ENCODE measurements around the gene SULT1A1. TPM values are rescaled to one million over a fixed set of nuclear protein-coding genes. Genes with fewer than 3 reads are reported as not detected.
"Not testable (repeated sequence)": the region's sequence is repeated elsewhere in the genome, so short reads cannot be mapped to it uniquely, and the experiment has no call there.

Gene SULT1A1
- total RNA-seq, 2 experiments from 2014 or later, result 13.8 to 14.4 TPM

DNA sequence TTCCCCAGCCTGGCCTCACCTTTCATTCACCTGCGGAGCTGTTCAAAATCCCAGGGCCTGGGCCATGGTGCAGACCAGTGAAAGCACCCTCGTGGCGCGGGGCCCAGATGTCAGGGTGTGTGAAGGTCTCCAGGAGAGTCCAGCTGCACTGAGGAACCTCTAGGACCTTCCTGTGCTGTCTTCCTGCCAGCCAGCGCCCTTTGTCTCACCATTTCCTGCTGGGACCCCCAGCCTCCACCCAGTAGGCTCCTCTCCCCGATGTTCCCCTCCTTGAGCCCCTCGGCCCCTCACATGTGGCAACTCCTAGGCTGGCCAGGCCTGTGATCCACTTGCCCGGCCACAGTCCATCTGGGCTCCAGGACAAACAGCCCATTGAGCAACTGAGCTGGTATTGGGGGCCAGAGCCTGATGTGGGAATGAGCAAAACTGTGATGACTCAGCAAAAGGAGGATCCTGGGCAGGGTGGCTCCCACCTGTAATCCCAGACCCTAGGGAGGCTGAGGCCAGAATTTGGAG is 13.7 kb downstream of the SULT1A1 start:
- Mint-ChIP-seq H3K9me3 (no peaks in the 10 kb centered on the region), H3K27ac (no peak overlapping the region), H3K36me3 (ENCODE audit: low read depth) (peaks cover 16% of the 10 kb centered on the region), H3K4me1 (ENCODE audit: low read depth) (peaks cover 8% of the 10 kb centered on the region), H3K4me3 (no peak overlapping the region), H3K27me3 (no peaks in the 10 kb centered on the region)
- intact Hi-C loops (cut with DNase I, micrococcal nuclease), result no loop called here
- POLR2A ChIA-PET, result interaction anchor here (0.9 kb wide), 1 partner anchor 27 kb away, joined by 3 read pairs; no protein-coding TSS in a partner anchor
- H3K4me3 ChIP-seq (ENCODE audit: low read length), result no peak overlapping the region
- H3K27me3 ChIP-seq (ENCODE audit: control insufficient read depth in 1 of 2, insufficient read depth in 2 of 2, low read length in 2 of 2), result no peaks in the 10 kb centered on the region
- ATAC-seq (ENCODE audit: poor library complexity) (no peak), DNase-seq (no peak)
- peaks cover 3% of the 10 kb centered on the region for H3K4me1 ChIP-seq (ENCODE audit: insufficient read depth, low read length)
- CTCF ChIA-PET, result no interaction called here
- H3K36me3 ChIP-seq (ENCODE audit: insufficient read depth, low read length), result peaks cover 6% of the 10 kb centered on the region
- H3K27ac ChIP-seq (ENCODE audit: low read depth in 1 of 2, low read length in 2 of 2), result no peak overlapping the region
- no peaks in the 10 kb centered on the region for H3K9me3 ChIP-seq (ENCODE audit: control insufficient read depth in 1 of 2, insufficient read depth in 1 of 2, low read length in 2 of 2)
- TF ChIP-seq, protein P1, sequence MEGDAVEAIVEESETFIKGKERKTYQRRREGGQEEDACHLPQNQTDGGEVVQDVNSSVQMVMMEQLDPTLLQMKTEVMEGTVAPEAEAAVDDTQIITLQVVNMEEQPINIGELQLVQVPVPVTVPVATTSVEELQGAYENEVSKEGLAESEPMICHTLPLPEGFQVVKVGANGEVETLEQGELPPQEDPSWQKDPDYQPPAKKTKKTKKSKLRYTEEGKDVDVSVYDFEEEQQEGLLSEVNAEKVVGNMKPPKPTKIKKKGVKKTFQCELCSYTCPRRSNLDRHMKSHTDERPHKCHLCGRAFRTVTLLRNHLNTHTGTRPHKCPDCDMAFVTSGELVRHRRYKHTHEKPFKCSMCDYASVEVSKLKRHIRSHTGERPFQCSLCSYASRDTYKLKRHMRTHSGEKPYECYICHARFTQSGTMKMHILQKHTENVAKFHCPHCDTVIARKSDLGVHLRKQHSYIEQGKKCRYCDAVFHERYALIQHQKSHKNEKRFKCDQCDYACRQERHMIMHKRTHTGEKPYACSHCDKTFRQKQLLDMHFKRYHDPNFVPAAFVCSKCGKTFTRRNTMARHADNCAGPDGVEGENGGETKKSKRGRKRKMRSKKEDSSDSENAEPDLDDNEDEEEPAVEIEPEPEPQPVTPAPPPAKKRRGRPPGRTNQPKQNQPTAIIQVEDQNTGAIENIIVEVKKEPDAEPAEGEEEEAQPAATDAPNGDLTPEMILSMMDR (IDR thresholded peaks at IDR 0.05), result no peak

DNA sequence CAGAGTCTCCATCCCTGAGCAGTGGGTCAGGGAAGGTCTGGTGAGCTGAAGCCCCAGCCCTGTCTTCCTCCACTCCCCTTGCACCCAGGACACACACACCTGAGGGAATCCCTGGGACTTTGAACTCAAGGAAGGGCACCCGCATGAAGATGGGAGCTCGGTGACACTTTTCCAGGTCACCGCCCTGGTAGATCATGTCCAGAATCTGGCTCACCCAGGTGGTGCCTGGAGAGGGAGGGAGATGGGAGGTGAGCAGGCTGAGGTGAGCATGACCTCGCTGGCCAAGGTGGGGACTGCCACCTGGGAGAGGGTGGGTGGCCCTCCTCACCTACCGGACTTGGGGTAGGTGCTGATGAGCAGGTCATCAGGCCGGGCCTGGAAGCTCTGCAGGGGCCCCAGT is 14.4 kb downstream of the SULT1A1 start:
- H3K9me3 Mint-ChIP-seq; POLR2A ChIA-PET; H3K27ac ChIP-seq (ENCODE audit: low read depth in 1 of 2, low read length in 2 of 2); intact Hi-C loops (cut with DNase I, micrococcal nuclease); H3K4me1 ChIP-seq (ENCODE audit: insufficient read depth, low read length); H3K4me1 Mint-ChIP-seq (ENCODE audit: low read depth); CTCF ChIA-PET; H3K4me3 Mint-ChIP-seq; H3K27me3 Mint-ChIP-seq; DNase-seq; H3K27ac Mint-ChIP-seq; H3K4me3 ChIP-seq (ENCODE audit: low read length); H3K9me3 ChIP-seq (ENCODE audit: control insufficient read depth in 1 of 2, insufficient read depth in 1 of 2, low read length in 2 of 2); ATAC-seq (ENCODE audit: poor library complexity); H3K27me3 ChIP-seq (ENCODE audit: control insufficient read depth in 1 of 2, insufficient read depth in 2 of 2, low read length in 2 of 2): not testable (repeated sequence)
- peaks cover 13% of the 10 kb centered on the region for H3K36me3 ChIP-seq (ENCODE audit: insufficient read depth, low read length)
- peaks cover 23% of the 10 kb centered on the region for H3K36me3 Mint-ChIP-seq (ENCODE audit: low read depth)

DNA sequence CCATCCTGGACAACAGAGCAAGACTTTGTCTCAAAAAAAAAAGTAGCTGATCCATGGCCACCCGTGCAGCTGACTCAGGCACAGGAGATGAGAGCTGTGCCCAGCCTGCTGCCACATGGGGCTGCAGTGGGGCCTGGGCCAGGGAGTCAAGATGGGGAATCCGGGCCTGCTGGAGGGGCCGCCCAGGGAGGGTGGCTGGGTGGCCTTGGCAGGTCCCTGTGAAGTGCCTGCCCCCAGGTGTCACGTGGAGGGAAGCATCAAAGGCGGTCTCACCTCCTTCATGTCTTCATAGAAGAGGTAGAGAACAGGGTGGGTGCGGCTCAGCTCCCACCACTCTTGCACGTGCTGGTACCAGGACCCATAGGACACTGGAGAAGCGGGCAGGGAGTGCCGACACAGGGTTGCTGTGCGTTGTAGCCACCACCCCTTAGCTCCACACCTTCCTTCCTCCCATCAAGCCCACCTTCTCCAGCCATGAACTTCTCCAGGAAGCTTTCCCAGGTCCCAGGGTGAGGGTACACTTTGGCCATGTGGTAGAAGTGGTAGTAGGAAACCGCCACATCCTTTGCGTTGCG is 16.8 kb downstream of the SULT1A1 start:
- ATAC-seq (ENCODE audit: poor library complexity) (no peak), DNase-seq (no peak)
- Histone ChIP-seq H3K36me3 (ENCODE audit: insufficient read depth, low read length) (peaks cover 30% of the 10 kb centered on the region), H3K27ac (ENCODE audit: low read depth in 1 of 2, low read length in 2 of 2) (no peak overlapping the region), H3K27me3 (ENCODE audit: control insufficient read depth in 1 of 2, insufficient read depth in 2 of 2, low read length in 2 of 2) (no peaks in the 10 kb centered on the region), H3K4me3 (ENCODE audit: low read length) (no peak overlapping the region), H3K9me3 (ENCODE audit: control insufficient read depth in 1 of 2, insufficient read depth in 1 of 2, low read length in 2 of 2) (no peaks in the 10 kb centered on the region), H3K4me1 (ENCODE audit: insufficient read depth, low read length) (peaks cover 1% of the 10 kb centered on the region)
- no peak overlapping the region for H3K4me3 Mint-ChIP-seq
- H3K27me3 Mint-ChIP-seq, result no peaks in the 10 kb centered on the region
- peak overlapping the region; percentile 45 for H3K27ac Mint-ChIP-seq
- POLR2A ChIA-PET, result no interaction called here
- H3K36me3 Mint-ChIP-seq (ENCODE audit: low read depth), result peaks cover 44% of the 10 kb centered on the region
- H3K4me1 Mint-ChIP-seq (ENCODE audit: low read depth), result peaks cover 8% of the 10 kb centered on the region
- intact Hi-C loops (cut with DNase I, micrococcal nuclease), result loop anchor here in 1 of 2 experiments (5.0 kb wide), 1 partner anchor 71 kb away; no protein-coding TSS in a partner anchor
- CTCF ChIA-PET, result no interaction called here
- TF ChIP-seq, protein P1 (IDR thresholded peaks at IDR 0.05), result no peak
- no peaks in the 10 kb centered on the region for H3K9me3 Mint-ChIP-seq

DNA sequence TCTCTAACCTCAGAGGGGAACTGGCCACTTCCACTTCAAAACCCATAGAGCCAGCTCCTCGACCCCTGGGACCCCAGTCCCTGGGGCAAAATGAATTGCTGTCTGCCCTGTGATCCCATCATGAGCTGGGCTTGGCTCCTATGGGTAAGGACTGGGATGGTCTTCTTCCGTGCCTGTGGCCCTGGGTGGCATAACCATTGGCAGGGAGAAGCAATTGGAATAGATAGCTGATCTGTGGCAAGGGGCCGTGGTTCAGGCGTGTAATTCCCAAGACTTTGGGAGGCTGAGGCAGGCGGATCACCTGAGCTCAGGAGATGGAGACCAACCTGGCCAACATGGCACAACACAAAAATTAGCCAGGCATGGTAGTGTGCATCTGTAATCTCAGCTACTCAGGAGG is 17.3 kb downstream of the SULT1A1 start:
- H3K27me3 Mint-ChIP-seq, result no peaks in the 10 kb centered on the region
- TF ChIP-seq, protein P1 (IDR thresholded peaks at IDR 0.05), result no peak
- Histone ChIP-seq H3K4me1 (ENCODE audit: insufficient read depth, low read length) (no peaks in the 10 kb centered on the region), H3K27ac (ENCODE audit: low read depth in 1 of 2, low read length in 2 of 2) (no peak overlapping the region), H3K36me3 (ENCODE audit: insufficient read depth, low read length) (peaks cover 32% of the 10 kb centered on the region), H3K4me3 (ENCODE audit: low read length) (no peak overlapping the region), H3K27me3 (ENCODE audit: control insufficient read depth in 1 of 2, insufficient read depth in 2 of 2, low read length in 2 of 2) (no peaks in the 10 kb centered on the region), H3K9me3 (ENCODE audit: control insufficient read depth in 1 of 2, insufficient read depth in 1 of 2, low read length in 2 of 2) (no peaks in the 10 kb centered on the region)
- H3K9me3 Mint-ChIP-seq, result no peaks in the 10 kb centered on the region
- no peak overlapping the region for H3K4me3 Mint-ChIP-seq
- H3K4me1 Mint-ChIP-seq (ENCODE audit: low read depth), result peaks cover 8% of the 10 kb centered on the region
- CTCF ChIA-PET, result no interaction called here
- H3K27ac Mint-ChIP-seq, result no peak overlapping the region
- H3K36me3 Mint-ChIP-seq (ENCODE audit: low read depth), result peaks cover 49% of the 10 kb centered on the region
- DNase-seq (no peak), ATAC-seq (ENCODE audit: poor library complexity) (no peak)
- intact Hi-C loops (cut with DNase I, micrococcal nuclease), result loop anchor here in 1 of 2 experiments (5.0 kb wide), 1 partner anchor 70 kb away; no protein-coding TSS in a partner anchor
- POLR2A ChIA-PET, result no interaction called here
